H1 (cell line): ENCODE data around the gene SASS6.

Experiments
- CTCF ChIP-seq, 3 experiments: IDR thresholded peaks; 1 replicate in 2 of 3; 2 replicates in 1 of 3; pipeline versions ENCODE4 v1.5.1 to v1.6.1; 2011; ENCODE audit warnings: low read length in 3 of 3, mild to moderate bottlenecking in 3 of 3, inconsistent platforms in 2 of 3, low read depth in 1 of 3, moderate library complexity in 1 of 3; ENCODE audit not compliant: insufficient read depth in 1 of 3; ENCODE audit errors: control extremely low read depth in 1 of 3
- EP300 ChIP-seq, 2 experiments: IDR thresholded peaks; 1 replicate in 1 of 2; 2 replicates in 1 of 2; pipeline ENCODE4 v1.6.1; 2011 to 2012; ENCODE audit warnings: low read depth in 2 of 2, low read length in 2 of 2, mild to moderate bottlenecking in 2 of 2, borderline replicate concordance in 1 of 2, inconsistent platforms in 1 of 2, moderate library complexity in 1 of 2
- EZH2 ChIP-seq: fragments of 200-600 bp; sonication (generic); IDR thresholded peaks from 2 replicates; pipeline ENCODE4 v1.7.1; 2012; ENCODE audit warnings: low read depth, mild to moderate bottlenecking, moderate library complexity, low read length, inconsistent platforms; ENCODE audit not compliant: severe bottlenecking
- GTF2F1 ChIP-seq: IDR thresholded peaks from 2 replicates; pipeline ENCODE4 v1.6.1; 2012; ENCODE audit warnings: low read depth, low read length, improper control_type of control experiment, borderline replicate concordance
- TF ChIP-seq, protein P1 (sequence below): IDR thresholded peaks from 2 replicates; pipeline ENCODE4 v1.6.1; 2012; ENCODE audit warnings: low read length, inconsistent platforms

GRCh38 chr1:100127226-100127625 lies 5.5 kb downstream of the SASS6 start:
- TF ChIP-seq, protein P1, sequence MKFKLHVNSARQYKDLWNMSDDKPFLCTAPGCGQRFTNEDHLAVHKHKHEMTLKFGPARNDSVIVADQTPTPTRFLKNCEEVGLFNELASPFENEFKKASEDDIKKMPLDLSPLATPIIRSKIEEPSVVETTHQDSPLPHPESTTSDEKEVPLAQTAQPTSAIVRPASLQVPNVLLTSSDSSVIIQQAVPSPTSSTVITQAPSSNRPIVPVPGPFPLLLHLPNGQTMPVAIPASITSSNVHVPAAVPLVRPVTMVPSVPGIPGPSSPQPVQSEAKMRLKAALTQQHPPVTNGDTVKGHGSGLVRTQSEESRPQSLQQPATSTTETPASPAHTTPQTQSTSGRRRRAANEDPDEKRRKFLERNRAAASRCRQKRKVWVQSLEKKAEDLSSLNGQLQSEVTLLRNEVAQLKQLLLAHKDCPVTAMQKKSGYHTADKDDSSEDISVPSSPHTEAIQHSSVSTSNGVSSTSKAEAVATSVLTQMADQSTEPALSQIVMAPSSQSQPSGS = no peak
- TF ChIP-seq CTCF (IDR thresholded peaks at IDR 0.05; ENCODE audit: control extremely low read depth in 1 of 3, insufficient read depth in 1 of 3, low read depth in 1 of 3, low read length in 3 of 3) (no peak), EP300 (IDR thresholded peaks at IDR 0.05; ENCODE audit: borderline replicate concordance in 1 of 2, low read depth in 2 of 2, low read length in 2 of 2) (no peak), EZH2 (no peak), GTF2F1 (no peak)
